ENCODE results near the gene SYNPO2.

GRCh38 chr4:118845552-118846050, 43.1 kb upstream of the SYNPO2 start:
- TF ChIP-seq EZH2 (IDR thresholded peaks at IDR 0.05; ENCODE audit: borderline replicate concordance, control insufficient read depth, low read depth, low read length) = no peak
- TF ChIP-seq MYC (IDR thresholded peaks at IDR 0.05; ENCODE audit: insufficient read depth, insufficient read length, insufficient replicate concordance, low read length, severe bottlenecking) = no peak
- no peak for TF ChIP-seq RAD51 (IDR thresholded peaks at IDR 0.05)
- TF ChIP-seq KDM1A (IDR thresholded peaks at IDR 0.05; ENCODE audit: borderline replicate concordance) = no peak
- no peak for TF ChIP-seq POLR2A (IDR thresholded peaks at IDR 0.05; ENCODE audit: low read depth, low read length)

Measured in GM12878 (cell line).